ENCODE results near the gene SLC4A9. TPM values are rescaled to one million over a fixed set of nuclear protein-coding genes. Genes with fewer than 3 reads are reported as not detected.

Gene SLC4A9
- total RNA-seq, 2 experiments from 2014 or later, result 0.36 TPM; not detected in 1

DNA sequence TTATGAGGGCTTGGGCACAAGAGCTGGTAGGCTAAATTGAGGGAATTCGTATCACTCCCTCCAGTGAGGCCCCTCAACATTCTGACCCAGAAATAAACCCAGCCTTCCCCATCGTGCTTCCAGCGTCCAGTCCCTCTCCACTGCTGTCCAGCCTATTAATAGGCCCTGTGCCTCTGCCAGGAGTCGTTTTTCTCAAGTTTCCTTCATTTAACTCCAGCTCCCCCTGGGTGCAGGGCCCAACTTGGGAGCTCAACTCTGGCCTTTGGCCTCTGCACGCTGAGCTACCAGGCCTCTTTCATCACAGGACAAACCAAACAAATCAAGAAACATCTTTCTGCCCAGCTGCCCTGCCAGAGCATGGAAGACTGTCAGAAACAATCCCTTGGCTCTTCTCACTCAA lies 23.6 kb upstream of the SLC4A9 start:
- Mint-ChIP-seq H3K9me3 (no peaks in the 10 kb centered on the region), H3K36me3 (ENCODE audit: low read depth) (peaks cover 9% of the 10 kb centered on the region), H3K27ac (no peak overlapping the region), H3K4me3 (no peak overlapping the region), H3K27me3 (no peaks in the 10 kb centered on the region), H3K4me1 (ENCODE audit: low read depth) (peaks cover 8% of the 10 kb centered on the region)
- TF ChIP-seq, protein P1, sequence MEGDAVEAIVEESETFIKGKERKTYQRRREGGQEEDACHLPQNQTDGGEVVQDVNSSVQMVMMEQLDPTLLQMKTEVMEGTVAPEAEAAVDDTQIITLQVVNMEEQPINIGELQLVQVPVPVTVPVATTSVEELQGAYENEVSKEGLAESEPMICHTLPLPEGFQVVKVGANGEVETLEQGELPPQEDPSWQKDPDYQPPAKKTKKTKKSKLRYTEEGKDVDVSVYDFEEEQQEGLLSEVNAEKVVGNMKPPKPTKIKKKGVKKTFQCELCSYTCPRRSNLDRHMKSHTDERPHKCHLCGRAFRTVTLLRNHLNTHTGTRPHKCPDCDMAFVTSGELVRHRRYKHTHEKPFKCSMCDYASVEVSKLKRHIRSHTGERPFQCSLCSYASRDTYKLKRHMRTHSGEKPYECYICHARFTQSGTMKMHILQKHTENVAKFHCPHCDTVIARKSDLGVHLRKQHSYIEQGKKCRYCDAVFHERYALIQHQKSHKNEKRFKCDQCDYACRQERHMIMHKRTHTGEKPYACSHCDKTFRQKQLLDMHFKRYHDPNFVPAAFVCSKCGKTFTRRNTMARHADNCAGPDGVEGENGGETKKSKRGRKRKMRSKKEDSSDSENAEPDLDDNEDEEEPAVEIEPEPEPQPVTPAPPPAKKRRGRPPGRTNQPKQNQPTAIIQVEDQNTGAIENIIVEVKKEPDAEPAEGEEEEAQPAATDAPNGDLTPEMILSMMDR (IDR thresholded peaks at IDR 0.05), result no peak
- no peak for ATAC-seq
- ChIA-PET POLR2A (interaction anchor here (0.8 kb wide), 1 partner anchor 11 kb away, joined by 3 read pairs; no protein-coding TSS in a partner anchor), CTCF (interaction anchor here (1.6 to 22.2 kb wide), 4 partner anchors 10 to 86 kb away, joined by 3 to 874 read pairs (median 25); partner anchors contain the start of gene HBEGF)
- no peak for DNase-seq
- intact Hi-C loops (cut with micrococcal nuclease), result no loop called here

DNA sequence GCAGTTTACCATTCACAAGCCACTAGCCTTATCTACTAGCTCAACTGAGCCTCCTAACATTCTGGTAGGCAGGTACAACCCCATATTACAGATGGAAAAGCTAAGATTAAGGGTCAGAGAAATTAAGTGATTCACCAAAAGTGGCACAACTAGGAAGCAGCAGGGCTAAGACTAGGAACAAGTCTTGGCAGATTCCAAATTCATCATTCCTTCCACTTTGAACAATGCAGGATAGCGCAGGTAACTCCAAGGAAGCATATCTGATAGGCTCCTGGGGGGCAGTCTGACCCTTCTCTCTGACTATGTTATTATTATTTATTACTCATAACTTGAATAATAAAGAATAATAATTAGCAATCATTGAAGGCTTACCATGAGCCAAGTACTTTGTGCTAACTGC lies 22.1 kb upstream of the SLC4A9 start:
- Mint-ChIP-seq H3K4me1 (ENCODE audit: low read depth) (peaks cover 23% of the 10 kb centered on the region), H3K9me3 (peaks cover 3% of the 10 kb centered on the region), H3K36me3 (ENCODE audit: low read depth) (peaks cover 24% of the 10 kb centered on the region), H3K27me3 (no peaks in the 10 kb centered on the region), H3K27ac (no peak overlapping the region), H3K4me3 (no peak overlapping the region)
- intact Hi-C loops (cut with micrococcal nuclease), result no loop called here
- ATAC-seq, result no peak
- ChIA-PET CTCF (interaction anchor here (1.0 to 22.2 kb wide), 6 partner anchors 9 to 206 kb away, joined by 3 to 874 read pairs (median 11); partner anchors contain the start of gene HBEGF), POLR2A (interaction anchor here (1.2 kb wide), 1 partner anchor 8 kb away, joined by 4 read pairs; the partner anchor contains the start of gene HBEGF)
- TF ChIP-seq, protein P1 (IDR thresholded peaks at IDR 0.05), result no peak
- DNase-seq, result no peak

DNA sequence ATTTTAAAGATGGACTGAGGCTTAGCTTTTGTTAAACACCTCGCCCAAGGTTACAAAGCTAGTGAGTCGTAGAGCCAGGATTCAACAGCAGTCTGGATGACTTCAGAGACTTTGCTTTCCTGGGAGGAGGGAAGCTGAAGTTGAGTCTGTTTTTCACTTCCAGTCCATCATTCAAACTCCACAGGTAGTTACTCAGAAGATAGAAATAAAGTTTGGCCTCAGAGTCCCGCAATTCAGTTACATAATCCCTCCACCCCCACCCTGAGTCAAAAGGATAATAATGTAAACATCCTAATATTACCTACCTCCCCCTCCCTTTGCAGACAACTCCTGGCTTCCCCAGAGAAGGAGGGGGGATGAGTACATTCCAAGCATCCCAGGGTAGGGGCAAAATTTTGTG lies 21.7 kb upstream of the SLC4A9 start:
- ChIA-PET CTCF (interaction anchor here (1.0 to 22.2 kb wide), 6 partner anchors 8 to 206 kb away, joined by 3 to 874 read pairs (median 11); partner anchors contain the start of gene HBEGF), POLR2A (no interaction called here)
- no peak for ATAC-seq
- H3K27me3 Mint-ChIP-seq, result no peaks in the 10 kb centered on the region
- peaks cover 25% of the 10 kb centered on the region for H3K36me3 Mint-ChIP-seq (ENCODE audit: low read depth)
- H3K4me3 Mint-ChIP-seq, result no peak overlapping the region
- TF ChIP-seq, protein P1 (IDR thresholded peaks at IDR 0.05), result no peak
- H3K4me1 Mint-ChIP-seq (ENCODE audit: low read depth), result peaks cover 27% of the 10 kb centered on the region
- H3K9me3 Mint-ChIP-seq, result peaks cover 3% of the 10 kb centered on the region
- no peak overlapping the region for H3K27ac Mint-ChIP-seq
- intact Hi-C loops (cut with micrococcal nuclease), result no loop called here
- DNase-seq, result no peak

DNA sequence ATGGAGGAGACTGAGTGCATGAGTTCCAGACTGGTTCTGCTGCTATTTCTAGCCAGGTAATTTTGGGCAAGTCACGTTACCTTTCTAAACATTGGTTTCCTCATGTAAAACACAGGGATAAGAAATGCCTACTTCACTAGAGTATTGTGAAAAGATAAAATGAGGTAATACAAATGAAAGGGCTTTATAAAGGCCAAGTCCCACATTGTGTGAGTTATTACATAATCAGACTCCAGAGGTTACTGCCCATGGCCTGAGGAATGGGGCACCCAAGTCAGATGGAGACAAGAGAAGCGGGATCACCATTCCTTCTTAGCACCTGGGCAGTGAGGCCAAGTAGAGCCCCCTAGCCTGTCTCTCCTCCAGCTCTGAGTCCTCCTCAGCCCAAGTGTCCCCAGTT lies 21.1 kb upstream of the SLC4A9 start:
- TF ChIP-seq, protein P1 (IDR thresholded peaks at IDR 0.05), result no peak
- Mint-ChIP-seq H3K4me3 (no peak overlapping the region), H3K27me3 (no peaks in the 10 kb centered on the region), H3K27ac (no peak overlapping the region), H3K4me1 (ENCODE audit: low read depth) (peaks cover 30% of the 10 kb centered on the region), H3K9me3 (peaks cover 3% of the 10 kb centered on the region), H3K36me3 (ENCODE audit: low read depth) (peaks cover 21% of the 10 kb centered on the region)
- intact Hi-C loops (cut with micrococcal nuclease), result no loop called here
- ATAC-seq (no peak), DNase-seq (no peak)
- ChIA-PET CTCF (interaction anchor here (1.0 to 22.2 kb wide), 2 partner anchors 13 to 89 kb away, joined by 5 to 874 read pairs; no protein-coding TSS in a partner anchor), POLR2A (no interaction called here)

DNA sequence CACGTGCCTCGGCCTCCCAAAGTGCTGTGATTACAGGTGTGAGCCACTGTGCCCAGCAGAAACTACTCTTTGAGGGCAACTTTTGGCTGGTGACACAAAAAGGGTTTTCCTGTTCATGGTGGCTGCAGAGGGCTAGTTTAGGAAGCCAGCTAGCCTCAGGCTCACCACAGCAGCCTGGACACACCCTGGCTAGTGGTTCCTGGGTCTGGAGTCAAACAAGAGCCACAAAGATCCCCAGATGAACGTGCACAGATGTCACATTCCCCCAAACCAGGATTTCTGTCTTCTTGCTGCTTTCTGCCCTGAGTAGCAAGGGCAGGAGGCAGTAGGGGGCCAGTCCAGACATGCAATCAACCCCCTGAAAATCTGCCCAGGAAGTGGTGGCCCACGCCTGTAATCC lies 20.4 kb upstream of the SLC4A9 start:
- peaks cover 35% of the 10 kb centered on the region for H3K4me1 Mint-ChIP-seq (ENCODE audit: low read depth)
- peaks cover 3% of the 10 kb centered on the region for H3K9me3 Mint-ChIP-seq
- H3K4me3 Mint-ChIP-seq, result no peak overlapping the region
- TF ChIP-seq, protein P1 (IDR thresholded peaks at IDR 0.05), result no peak
- H3K27me3 Mint-ChIP-seq, result no peaks in the 10 kb centered on the region
- intact Hi-C loops (cut with micrococcal nuclease), result no loop called here
- POLR2A ChIA-PET, result no interaction called here
- DNase-seq, result no peak
- no peak for ATAC-seq
- no peak overlapping the region for H3K27ac Mint-ChIP-seq
- peaks cover 23% of the 10 kb centered on the region for H3K36me3 Mint-ChIP-seq (ENCODE audit: low read depth)
- CTCF ChIA-PET, result interaction anchor here (1.0 to 22.2 kb wide), 2 partner anchors 12 to 89 kb away, joined by 5 to 874 read pairs; no protein-coding TSS in a partner anchor
